GM18505 (cell line): Measurements from ENCODE around the gene TMED4.

Experiments
- ATAC-seq: cut with Tn5 transposase; IDR thresholded peaks from one replicate; pipeline ENCODE4 v1.9.1; 2021; ENCODE audit not compliant: unreplicated experiment
- POLR2A ChIP-seq: IDR thresholded peaks from 4 replicates; pipeline ENCODE4 v1.6.1; 2011; ENCODE audit warnings: borderline replicate concordance; ENCODE audit not compliant: insufficient read depth, insufficient read length; ENCODE audit errors: extremely low read depth

TMED4 gene

DNA sequence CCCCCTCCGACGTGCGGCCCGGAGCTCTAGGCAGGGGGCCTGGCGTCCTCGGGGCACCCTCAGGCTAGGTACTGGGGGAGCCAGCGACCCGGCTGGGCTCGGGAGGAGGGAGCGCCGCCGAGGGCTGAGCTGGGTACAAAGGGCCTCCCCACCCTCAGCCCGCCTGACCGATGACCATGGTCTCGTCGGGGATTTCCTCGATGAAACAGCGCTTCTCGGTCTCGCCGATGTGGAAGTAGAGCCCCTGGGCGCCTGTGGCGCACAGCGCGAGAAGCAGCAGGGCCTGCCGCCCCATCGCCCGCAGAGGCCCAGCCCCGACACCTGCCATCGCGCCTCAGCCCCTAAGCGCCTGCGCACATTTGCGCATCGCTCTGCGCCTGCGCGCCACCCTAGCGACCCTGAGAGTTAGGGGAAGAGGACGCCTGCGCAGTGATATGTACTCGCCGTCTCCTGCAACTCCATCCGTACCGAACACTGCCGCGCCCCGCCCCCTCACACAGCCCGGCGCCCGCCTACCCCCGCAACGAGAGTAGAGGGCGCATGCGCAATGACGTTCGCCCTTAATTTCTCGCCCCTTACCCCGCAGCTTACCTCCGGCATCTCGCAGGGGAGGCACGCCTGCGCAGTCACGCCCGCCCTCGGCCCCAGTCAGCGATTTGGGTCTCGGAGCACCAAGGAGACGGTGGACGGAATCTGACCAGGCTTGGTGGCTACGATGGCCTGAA, at the start of gene TMED4:
Gene TMED4 (minus strand): TSS at position 353 of the 725 bp plus-strand sequence. CDS start 25 bp downstream, at position 328.
- peak; percentile 82 for ATAC-seq
- peak; percentile 96 for TF ChIP-seq POLR2A

DNA sequence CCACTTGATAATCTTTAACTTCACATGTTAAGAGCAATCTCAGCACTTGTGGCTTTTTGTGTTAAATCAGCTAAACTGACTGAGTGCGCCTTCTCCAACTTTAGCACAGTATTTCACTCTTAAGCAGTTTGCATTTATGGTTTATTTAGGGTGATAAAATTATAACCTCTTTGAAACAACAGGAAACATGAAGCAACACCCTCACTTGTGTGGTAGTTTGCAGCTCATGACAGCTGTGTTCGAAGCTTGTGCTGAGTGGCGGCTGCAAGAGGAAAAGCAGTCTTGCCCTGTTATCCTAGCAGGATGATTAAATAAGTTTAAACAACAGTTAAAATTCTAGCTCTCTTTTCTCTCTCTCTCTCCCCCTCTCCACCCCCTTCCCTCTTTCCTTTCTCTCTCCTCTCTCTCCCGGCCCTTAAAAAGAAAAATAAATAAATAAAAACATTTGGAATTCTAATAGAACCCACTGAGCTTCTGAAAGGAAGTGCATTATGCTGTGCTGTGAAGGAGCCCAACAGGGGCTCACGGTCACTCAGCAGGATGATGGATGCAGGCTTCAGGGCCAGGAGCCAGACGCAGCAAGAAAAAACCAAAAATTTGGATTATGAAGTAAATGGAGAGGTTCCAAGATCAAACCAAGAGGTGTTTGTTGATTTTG, 49.6 kb upstream of the TMED4 start:
- no peak for TF ChIP-seq POLR2A
- ATAC-seq: no peak

DNA sequence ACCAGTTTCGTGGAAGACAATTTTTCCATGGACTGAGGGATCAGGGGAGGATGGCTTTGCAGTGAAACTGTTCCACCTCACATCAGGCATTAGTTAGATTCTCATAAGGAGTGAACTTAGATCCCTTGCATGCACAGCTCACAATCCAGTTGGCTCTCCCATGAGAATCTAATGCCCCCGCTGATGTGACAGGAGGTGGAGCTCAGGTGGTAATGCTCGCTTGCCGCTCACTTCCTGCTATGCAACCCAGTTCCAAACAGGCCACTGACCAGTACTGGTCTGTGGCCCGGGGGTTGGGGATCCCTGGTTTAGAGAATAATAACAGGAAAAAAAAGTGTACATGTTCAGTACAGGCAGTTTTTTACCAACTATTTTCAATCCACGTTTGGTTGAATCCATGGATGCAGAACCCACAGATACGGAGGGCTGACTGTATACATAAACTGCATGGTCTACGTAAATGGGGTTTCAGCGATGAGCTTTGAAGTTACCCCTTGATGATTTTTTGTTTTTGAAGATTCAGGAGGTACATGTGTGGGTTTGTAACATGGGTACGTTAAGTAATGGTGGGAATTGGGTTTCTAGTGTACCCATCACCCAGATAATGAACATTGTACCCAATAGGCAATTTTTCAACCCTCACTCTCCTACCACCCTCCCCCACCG, 48.9 kb upstream of the TMED4 start:
- ATAC-seq: no peak
- no peak for TF ChIP-seq POLR2A

DNA sequence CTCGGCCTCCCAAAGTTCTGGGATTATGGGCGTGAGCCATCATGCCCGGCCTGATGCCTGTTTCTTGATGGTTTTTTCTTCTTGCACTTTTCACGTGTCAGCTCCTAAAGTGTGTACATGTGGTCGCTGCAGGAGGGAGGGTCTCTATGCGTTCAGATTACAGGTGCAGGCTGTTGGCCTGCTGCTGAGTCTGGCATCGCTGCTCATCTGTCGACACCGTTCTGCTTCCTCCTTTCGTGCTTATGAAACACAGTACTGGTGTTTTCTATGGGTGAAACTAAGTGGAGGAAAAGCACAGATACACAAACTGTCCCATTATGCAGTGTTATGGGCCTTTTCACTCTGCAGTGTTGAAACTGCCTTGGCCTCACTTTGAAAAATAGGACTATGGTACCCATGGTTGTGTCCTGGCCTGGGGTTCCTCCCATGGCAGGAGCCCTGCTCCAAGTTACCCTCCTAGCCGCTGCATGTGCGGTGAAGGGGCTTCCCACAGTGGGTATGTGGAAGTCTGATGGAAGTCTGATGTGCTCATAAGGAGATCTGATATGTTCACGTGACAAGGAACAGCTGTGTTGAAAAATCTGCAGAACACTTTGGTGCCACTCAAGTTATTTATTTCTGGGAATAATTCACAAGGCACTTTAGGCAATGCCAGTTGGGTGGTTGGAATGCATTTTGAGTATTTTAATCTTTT, 47.9 kb upstream of the TMED4 start:
- TF ChIP-seq POLR2A: no peak
- no peak for ATAC-seq

DNA sequence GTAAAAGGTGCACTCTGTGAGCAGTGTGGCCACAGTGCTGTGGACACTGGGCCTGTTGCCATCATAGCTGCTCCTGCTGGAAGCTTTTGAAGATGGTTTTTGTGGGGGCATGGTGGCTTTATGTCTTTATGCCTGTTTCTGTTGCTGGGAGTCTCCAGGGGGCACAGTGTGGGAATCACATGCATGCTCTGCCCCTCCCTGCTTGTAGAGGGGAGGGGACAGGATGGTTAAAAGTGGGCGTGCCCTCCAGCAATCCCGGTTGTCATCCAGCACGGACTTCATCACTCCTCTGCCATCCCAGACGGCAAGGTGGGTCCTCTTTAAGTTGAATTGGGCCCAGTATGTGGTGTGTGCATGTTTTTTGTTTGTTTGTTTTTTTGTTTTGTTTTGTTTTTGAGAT, 44.6 kb upstream of the TMED4 start:
- ATAC-seq: no peak
- TF ChIP-seq POLR2A: no peak

DNA sequence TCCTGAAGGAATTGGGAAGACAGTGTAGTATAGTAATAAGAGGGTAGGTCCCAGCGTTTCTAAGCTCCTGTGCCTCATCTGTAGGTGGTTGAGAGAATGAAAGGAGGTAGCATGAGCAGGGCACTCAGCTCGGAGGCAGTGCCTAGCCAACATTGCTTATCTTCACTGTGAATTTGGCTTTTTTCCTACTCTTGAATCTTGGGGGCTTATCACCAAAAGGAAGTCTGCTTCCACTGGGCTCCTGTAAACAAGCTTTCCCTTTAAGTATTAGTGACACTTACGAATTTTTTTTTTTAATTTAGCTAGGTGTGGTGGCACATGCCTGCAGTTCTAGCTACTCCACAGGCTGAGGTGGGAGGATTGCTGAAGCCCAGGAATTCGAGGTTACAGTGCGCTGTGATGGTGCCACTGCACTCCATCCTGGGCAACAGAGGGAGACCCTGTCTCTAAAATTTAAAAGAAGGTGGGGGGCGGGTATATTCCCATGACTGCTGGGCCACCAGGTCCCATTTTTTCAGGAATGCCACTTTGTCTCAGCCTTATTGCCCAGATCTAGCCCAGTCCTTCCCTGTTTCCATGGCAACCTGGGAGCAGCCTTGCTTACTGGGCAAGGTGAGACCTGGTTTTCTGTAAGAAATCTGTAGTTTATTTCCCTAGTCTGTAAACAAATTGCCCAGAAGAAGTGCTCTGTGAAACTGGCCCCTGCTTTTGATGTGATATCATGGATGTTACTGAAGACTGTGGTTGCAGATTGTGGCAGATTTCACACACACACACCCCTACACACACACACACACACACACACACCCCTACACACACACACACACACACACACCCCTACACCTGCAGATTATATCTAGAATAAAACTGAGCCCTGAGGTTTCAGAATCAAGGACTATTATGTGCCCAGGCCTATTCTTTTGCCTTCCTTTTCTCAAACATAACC, 43.8 kb upstream of the TMED4 start:
- no peak for TF ChIP-seq POLR2A
- no peak for ATAC-seq

DNA sequence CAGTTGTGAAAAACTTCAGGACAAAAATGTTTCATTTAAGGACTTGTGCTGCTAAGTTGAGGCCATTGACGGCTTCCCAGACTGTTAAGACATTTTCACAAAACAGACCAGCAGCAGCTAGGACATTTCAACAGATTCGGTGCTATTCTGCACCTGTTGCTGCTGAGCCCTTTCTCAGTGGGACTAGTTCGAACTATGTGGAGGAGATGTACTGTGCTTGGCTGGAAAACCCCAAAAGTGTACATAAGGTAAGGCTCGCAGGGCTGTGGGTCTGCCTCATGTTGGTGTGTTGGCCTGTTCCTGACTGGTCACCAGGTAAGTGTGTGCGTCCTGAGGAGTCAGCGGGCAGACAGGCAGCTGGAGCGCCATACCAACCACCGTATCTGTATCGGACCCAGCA, 42.3 kb upstream of the TMED4 start:
- TF ChIP-seq POLR2A: no peak
- no peak for ATAC-seq

DNA sequence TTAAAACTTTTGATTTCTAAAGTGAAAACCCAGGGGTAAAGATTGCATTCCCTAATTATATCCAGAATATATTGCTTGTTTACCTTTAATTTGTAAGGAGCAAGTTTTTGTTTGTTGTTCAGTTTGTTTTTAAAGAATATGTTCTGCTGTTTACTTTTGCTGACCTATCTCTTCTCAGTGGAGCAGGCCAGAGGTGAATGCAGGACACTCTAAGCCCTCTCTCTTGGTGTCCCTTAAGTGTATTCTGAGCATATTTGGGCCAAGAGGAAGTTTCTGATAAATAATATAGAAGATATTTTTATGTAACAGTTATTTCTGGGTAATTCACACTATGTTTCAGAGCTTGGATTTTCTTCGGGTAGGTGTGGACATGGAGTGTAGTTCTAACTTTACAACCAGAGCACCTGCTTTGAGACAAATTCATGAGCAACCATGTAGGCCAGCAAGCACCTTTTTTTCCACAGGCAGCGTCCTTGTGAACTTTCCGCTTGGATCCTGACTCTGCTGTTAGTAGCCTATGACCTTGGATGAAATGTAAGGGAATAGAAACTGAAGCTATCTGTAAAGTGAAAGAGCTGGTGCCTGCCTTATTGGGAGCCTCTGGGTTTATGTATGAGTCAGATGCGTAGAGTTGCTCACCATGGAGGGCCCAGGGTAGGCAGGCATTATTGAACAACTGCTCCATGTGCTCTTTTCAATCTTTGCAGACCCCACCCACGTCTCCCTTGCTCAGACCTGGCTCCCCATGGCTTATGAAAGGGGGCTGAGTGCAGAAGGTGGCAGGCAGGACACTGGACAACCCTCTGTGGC, 40.5 kb upstream of the TMED4 start:
- peak; percentile 43 for ATAC-seq
- TF ChIP-seq POLR2A: no peak

DNA sequence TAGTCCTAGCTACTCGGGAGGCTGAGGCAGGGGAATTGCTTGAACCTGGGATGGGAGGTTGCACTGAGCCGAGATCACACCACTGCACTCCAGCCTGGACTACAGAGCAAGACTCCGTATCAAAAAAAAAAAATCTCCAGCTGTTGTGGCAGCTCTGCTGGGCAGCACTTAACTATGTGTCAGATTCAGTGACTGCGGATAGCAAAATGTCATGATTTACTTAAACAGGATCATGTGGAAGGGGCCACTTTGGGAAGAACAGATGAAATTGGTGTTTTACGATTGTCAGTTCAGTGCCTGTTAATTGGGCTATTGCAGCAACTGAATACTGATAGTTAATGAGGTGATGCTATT, 39.7 kb upstream of the TMED4 start:
- no peak for ATAC-seq
- no peak for TF ChIP-seq POLR2A

DNA sequence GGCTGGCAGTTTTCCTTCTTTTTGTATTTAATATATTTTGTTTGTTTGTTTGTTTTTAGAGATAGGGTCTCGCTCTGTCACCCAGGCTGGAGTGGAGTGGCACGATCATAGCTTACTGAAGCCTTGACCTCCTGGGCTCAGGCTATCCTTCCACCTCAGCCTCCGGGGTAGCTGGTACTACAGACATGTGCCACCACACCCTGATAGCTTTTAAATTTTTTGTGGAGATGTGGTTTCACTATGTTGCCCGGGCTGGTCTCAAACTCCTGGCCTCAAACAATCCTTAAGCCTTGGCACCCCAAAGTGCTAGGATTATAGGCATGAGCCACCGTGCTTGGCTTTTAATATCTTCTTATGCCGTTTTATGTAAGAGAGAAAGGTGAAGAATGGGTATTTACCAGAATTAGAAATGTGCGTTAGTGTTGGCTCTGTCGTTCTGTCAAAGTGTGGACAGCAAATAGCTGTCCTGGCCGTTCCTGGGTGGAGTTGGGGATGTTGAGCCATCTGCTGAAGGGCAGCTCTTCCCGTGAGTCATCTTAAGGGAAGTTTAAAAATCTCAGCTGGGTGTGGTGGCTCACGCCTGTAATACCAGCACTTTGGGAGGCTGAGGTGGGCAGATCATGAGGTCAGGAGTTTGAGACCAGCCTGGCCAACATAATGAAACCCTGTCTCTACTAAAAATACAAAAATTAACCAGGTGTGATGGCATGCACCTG, 39.2 kb upstream of the TMED4 start:
- TF ChIP-seq POLR2A: no peak
- ATAC-seq: no peak

DNA sequence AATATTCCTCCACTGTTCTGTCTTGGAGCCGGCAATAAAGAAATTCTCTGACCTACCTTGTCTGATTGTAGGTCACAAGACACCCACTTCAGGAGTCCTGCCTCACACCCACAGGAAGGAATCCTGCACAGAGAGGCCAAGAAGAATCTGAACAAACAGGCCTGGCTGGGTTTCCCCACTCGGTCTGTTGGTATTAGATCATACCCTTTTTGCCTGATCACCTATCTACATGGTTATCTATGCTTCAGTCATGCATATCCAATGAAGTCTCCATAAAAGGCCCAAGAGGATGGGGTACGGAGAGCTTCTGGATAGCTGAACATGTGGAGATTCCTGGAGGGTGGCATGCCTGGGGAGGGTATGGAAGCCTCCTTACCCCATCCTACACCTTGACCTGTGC, 36.7 kb upstream of the TMED4 start:
- TF ChIP-seq POLR2A: no peak
- ATAC-seq: no peak
